Left lung (tissue), 10 donors: ENCODE measurements around the gene SIK2. TPM values are rescaled to one million over a fixed set of nuclear protein-coding genes. Genes with fewer than 3 reads are reported as not detected.

ENCODE experiments used
- ATAC-seq: fragments of 200-7000 bp; cut with Tn5 transposase; one replicate; pipeline ENCODE4 v1.9.1; 2020; ENCODE audit warnings: moderate library complexity
- DNase-seq, 4 donors: peaks; one replicate each; pipeline ENCODE4 v3.0.0-alpha.2; 2013 to 2020
- H3K27ac ChIP-seq, 2 donors: fragments of 200-600 bp; sonication (generic) in 1 of 2; one replicate each; pipeline versions ENCODE4 v1.5.0 to v1.8.0; 2020 to 2021
- H3K27me3 ChIP-seq, 2 donors: fragments of 200-600 bp; sonication (generic) in 1 of 2; one replicate each; pipeline versions ENCODE4 v1.5.0 to v1.8.0; 2020 to 2021
- H3K36me3 ChIP-seq, 2 donors: fragments of 200-600 bp; sonication (generic) in 1 of 2; one replicate each; pipeline versions ENCODE4 v1.5.0 to v1.8.0; 2020 to 2021
- H3K4me1 ChIP-seq, 2 donors: fragments of 200-600 bp; one replicate each; pipeline ENCODE4 v1.8.0; 2021
- H3K4me3 ChIP-seq, 2 donors: fragments of 200-600 bp; sonication (generic) in 1 of 2; one replicate each; pipeline versions ENCODE4 v1.5.0 to v1.8.0; 2020 to 2021; ENCODE audit warnings: mild to moderate bottlenecking in 1 of 2
- H3K9me3 ChIP-seq, 2 donors: fragments of 200-600 bp; sonication (generic) in 1 of 2; one replicate each; pipeline versions ENCODE4 v1.5.0 to v1.8.0; 2020 to 2021
- CTCF ChIP-seq, 2 donors: fragments of 200-600 bp; sonication (generic) in 1 of 2; IDR thresholded peaks; one replicate each; pipeline versions ENCODE4 v1.5.0 to v1.8.0; 2021; ENCODE audit warnings: antibody characterized with exemption in 2 of 2
- intact Hi-C, 2 donors: fragments of 100-400 bp; cut with DNase I; formaldehyde crosslinking; loops; one replicate each; pipeline versions ENCODE4 v1.11.2 to v1.14.2; 2022
- polyA plus RNA-seq, 6 donors: library from polyadenylated mRNA; unstranded; fragments of 120-200 nt; gene quantifications; one replicate each; pipeline ENCODE4 v1.2.1, GENCODE V29; 2013; ENCODE audit not compliant: insufficient read length in 6 of 6
- total RNA-seq, 2 donors: library from RNA; stranded (reverse); fragmentation: NEBNext Ultra II Directional; extraction: Animal tissue kit (Norgen Biotek cat#: 25700); gene quantifications; one replicate each; pipeline ENCODE4 v1.2.1, GENCODE V29; 2021
- donor health status: DM: no; HTN: yes; CAD: no.
- donor health status: DM: no; HTN: no; CAD: no.

SIK2 gene
- total and polyA plus RNA-seq, 8 donors: 23.3 to 35.1 (median 30.8) TPM

- Histone ChIP-seq H3K36me3 (peaks cover 0 to 22% of the 10 kb centered on the region in 2 donors), H3K27ac (no peak overlapping the region), H3K27me3 (no peaks in the 10 kb centered on the region), H3K9me3 (no peaks in the 10 kb centered on the region), H3K4me1 (no peaks in the 10 kb centered on the region), H3K4me3 (no peak overlapping the region)
- DNase-seq: no peak
- intact Hi-C loops: no loop called here
- ATAC-seq: peak; percentile 44
- TF ChIP-seq CTCF (IDR thresholded peaks at IDR 0.05): no peak
These were observed 70.7 kb downstream of the SIK2 start for GRCh38 chr11:111672949-111673348.

- H3K27me3 ChIP-seq: no peaks in the 10 kb centered on the region
- intact Hi-C loops: no loop called here
These were observed 72.7 kb downstream of the SIK2 start for GRCh38 chr11:111674941-111675340.

GRCh38 chr11:111675891-111676290 lies 73.6 kb downstream of the SIK2 start:
- intact Hi-C loops: no loop called here
- peaks cover 0 to 21% of the 10 kb centered on the region in 2 donors for H3K36me3 ChIP-seq
- H3K27ac ChIP-seq: no peak overlapping the region
- no peak for ATAC-seq
- DNase-seq: no peak
- no peaks in the 10 kb centered on the region for H3K4me1 ChIP-seq
- H3K9me3 ChIP-seq: no peaks in the 10 kb centered on the region
- TF ChIP-seq CTCF (IDR thresholded peaks at IDR 0.05): no peak
- H3K27me3 ChIP-seq: no peaks in the 10 kb centered on the region
- no peak overlapping the region for H3K4me3 ChIP-seq

More at GRCh38 chr11:111674941-111675340, 72.7 kb downstream of the SIK2 start:
- H3K27ac ChIP-seq: no peak overlapping the region
- H3K4me3 ChIP-seq: no peak overlapping the region
- peaks cover 0 to 22% of the 10 kb centered on the region in 2 donors for H3K36me3 ChIP-seq
- DNase-seq (no peak), ATAC-seq (no peak)
- H3K4me1 ChIP-seq: no peaks in the 10 kb centered on the region
- no peaks in the 10 kb centered on the region for H3K9me3 ChIP-seq
- no peak for TF ChIP-seq CTCF (IDR thresholded peaks at IDR 0.05)

- H3K27ac ChIP-seq: no peak overlapping the region
- H3K27me3 ChIP-seq: no peaks in the 10 kb centered on the region
- no peak for TF ChIP-seq CTCF (IDR thresholded peaks at IDR 0.05)
- ATAC-seq (peak; percentile 38), DNase-seq (no peak)
- peaks cover 0 to 10% of the 10 kb centered on the region in 2 donors for H3K36me3 ChIP-seq
- intact Hi-C loops: no loop called here
- H3K4me1 ChIP-seq: no peaks in the 10 kb centered on the region
- no peak overlapping the region for H3K4me3 ChIP-seq
- no peaks in the 10 kb centered on the region for H3K9me3 ChIP-seq
These were observed 74.8 kb downstream of the SIK2 start for GRCh38 chr11:111676878-111677585.

GRCh38 chr11:111680486-111681175 lies 78.4 kb downstream of the SIK2 start:
- ATAC-seq (no peak), DNase-seq (no peak)
- no peak overlapping the region for H3K4me3 ChIP-seq

More at GRCh38 chr11:111680486-111681175, 78.4 kb downstream of the SIK2 start:
- H3K27me3 ChIP-seq: no peaks in the 10 kb centered on the region
- no peaks in the 10 kb centered on the region for H3K9me3 ChIP-seq
- H3K27ac ChIP-seq: no peak overlapping the region
- no peak for TF ChIP-seq CTCF (IDR thresholded peaks at IDR 0.05)
- intact Hi-C loops: no loop called here
- peaks cover 0 to 8% of the 10 kb centered on the region in 2 donors for H3K36me3 ChIP-seq
- H3K4me1 ChIP-seq: no peaks in the 10 kb centered on the region
